Neural progenitor cell (in vitro differentiated cells): ENCODE measurements around the gene CCDC117. TPM values are rescaled to one million over a fixed set of nuclear protein-coding genes. Genes with fewer than 3 reads are reported as not detected.

ENCODE experiments used
- DNase-seq: peaks from one replicate; pipeline ENCODE4 v3.0.0-alpha.2; 2016; ENCODE audit warnings: low spot score
- H2AFZ ChIP-seq: fragments of 200-600 bp; sonication (generic); replicated peaks from 2 replicates; pipeline ENCODE4 v1.6.1; 2016; ENCODE audit warnings: antibody characterized with exemption
- H3F3A ChIP-seq: fragments of 200-600 bp; sonication (generic); 2 replicates; pipeline ENCODE4 v1.6.1; 2016; ENCODE audit warnings: antibody characterized with exemption, low read depth
- H3K27ac ChIP-seq: fragments of 200-600 bp; sonication (generic); 2 replicates; pipeline ENCODE4 v1.5.1; 2016; ENCODE audit warnings: mild to moderate bottlenecking
- H3K27me3 ChIP-seq: fragments of 200-600 bp; sonication (generic); 2 replicates; pipeline ENCODE4 v1.6.1; 2016; ENCODE audit warnings: mild to moderate bottlenecking, moderate library complexity
- H3K36me3 ChIP-seq: fragments of 200-600 bp; sonication (generic); 2 replicates; pipeline ENCODE4 v1.5.1; 2016
- H3K4me1 ChIP-seq: fragments of 200-600 bp; sonication (generic); 2 replicates; pipeline ENCODE4 v1.6.1; 2016; ENCODE audit warnings: mixed run types
- H3K4me2 ChIP-seq: fragments of 200-600 bp; sonication (generic); 2 replicates; pipeline ENCODE4 v1.6.1; 2016
- H3K4me3 ChIP-seq: fragments of 200-600 bp; sonication (generic); 2 replicates; pipeline ENCODE4 v1.5.1; 2016
- H3K79me2 ChIP-seq: fragments of 200-600 bp; sonication (generic); 2 replicates; pipeline ENCODE4 v1.6.1; 2016; ENCODE audit warnings: low read depth
- H3K9ac ChIP-seq: fragments of 200-600 bp; sonication (generic); 2 replicates; pipeline ENCODE4 v1.6.1; 2016
- H3K9me3 ChIP-seq: fragments of 200-600 bp; sonication (generic); 2 replicates; pipeline ENCODE4 v1.5.1; 2016; ENCODE audit warnings: low read depth
- H4K20me1 ChIP-seq: fragments of 200-600 bp; sonication (generic); 2 replicates; pipeline ENCODE4 v1.6.1; 2016; ENCODE audit warnings: low read depth
- H3K27ac Mint-ChIP-seq: 3 replicates; pipeline ENCODE4 v1.8.0; 2021; ENCODE audit warnings: mixed read lengths
- H3K27me3 Mint-ChIP-seq: 2 replicates; pipeline ENCODE4 v1.8.0; 2022; ENCODE audit warnings: low read depth, mild to moderate bottlenecking, inconsistent platforms, moderate library complexity, mixed read lengths; ENCODE audit not compliant: insufficient read depth
- H3K36me3 Mint-ChIP-seq: 3 replicates; pipeline ENCODE4 v1.8.0; 2021; ENCODE audit warnings: mixed read lengths
- H3K4me1 Mint-ChIP-seq: 3 replicates; pipeline ENCODE4 v1.8.0; 2021; ENCODE audit warnings: mixed read lengths
- H3K4me3 Mint-ChIP-seq: 3 replicates; pipeline ENCODE4 v1.8.0; 2021; ENCODE audit warnings: mild to moderate bottlenecking, moderate library complexity, mixed read lengths
- H3K9me3 Mint-ChIP-seq: 3 replicates; pipeline ENCODE4 v1.8.0; 2020; ENCODE audit warnings: mixed read lengths
- EZH2 ChIP-seq: fragments of 200-600 bp; sonication (generic); IDR thresholded peaks from 2 replicates; pipeline ENCODE4 v1.6.1; 2017; ENCODE audit warnings: antibody characterized with exemption, mild to moderate bottlenecking, moderate library complexity
- EZH2phosphoT487 ChIP-seq: fragments of 200-600 bp; sonication (generic); IDR thresholded peaks from 2 replicates; pipeline ENCODE4 v1.6.1; 2017; ENCODE audit warnings: antibody characterized with exemption
- total RNA-seq: library from RNA; depleted of rRNA; stranded (reverse); fragments of >200 nt; gene quantifications from 2 replicates; pipeline ENCODE4 v1.2.3, GENCODE V29; 2015; ENCODE audit warnings: low replicate concordance
- TF ChIP-seq, protein P1 (sequence below): fragments of 200-600 bp; sonication (generic); IDR thresholded peaks from 2 replicates; pipeline ENCODE4 v1.5.1; 2017; ENCODE audit warnings: antibody characterized with exemption, mild to moderate bottlenecking

The CCDC117 gene
- total RNA-seq, 1 donor from 2014 or later = 80.2 TPM

DNA sequence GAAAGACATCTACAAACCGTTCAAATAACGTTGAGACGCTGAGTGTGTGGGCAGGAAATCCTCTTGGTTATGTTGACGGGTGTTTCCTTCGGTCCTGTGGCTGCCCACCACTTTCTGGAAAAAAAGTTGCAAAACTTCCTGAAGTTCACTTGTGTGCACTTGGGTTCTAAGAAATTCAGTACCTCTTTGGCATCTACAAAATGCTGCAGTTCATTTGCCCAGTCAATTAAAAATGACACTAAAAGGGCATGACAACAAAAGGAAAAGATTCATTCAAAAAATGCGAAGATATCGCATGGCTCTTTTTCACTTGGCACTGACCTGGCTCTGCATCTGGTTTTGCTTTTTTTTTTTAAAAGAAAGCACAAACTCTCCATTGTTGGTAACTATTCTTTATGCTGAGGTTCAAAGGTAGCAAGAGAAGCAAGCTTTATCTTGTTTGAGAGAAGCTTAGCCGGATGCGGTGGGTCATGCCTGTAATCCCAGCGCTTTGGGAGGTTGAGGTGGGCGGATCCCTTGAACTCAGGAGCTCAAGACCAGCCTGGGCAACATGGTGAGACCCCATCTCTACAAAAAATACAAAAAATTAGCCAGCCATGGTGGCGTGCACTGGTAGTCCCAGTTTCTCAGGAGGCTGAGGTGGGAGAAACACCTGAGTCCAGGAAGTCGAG, 38.5 kb downstream of the CCDC117 start:
- peaks cover 18% of the 10 kb centered on the region for H3K4me1 Mint-ChIP-seq
- Histone ChIP-seq H3K4me2 (no peak overlapping the region), H3K27ac (no peak overlapping the region), H3K4me3 (no peak overlapping the region), H4K20me1 (no peaks in the 10 kb centered on the region), H3F3A (no peaks in the 10 kb centered on the region), H3K9me3 (no peaks in the 10 kb centered on the region), H3K4me1 (no peaks in the 10 kb centered on the region), H3K36me3 (no peaks in the 10 kb centered on the region), H3K27me3 (no peaks in the 10 kb centered on the region), H2AFZ (no peak overlapping the region), H3K9ac (no peak overlapping the region), H3K79me2 (no peaks in the 10 kb centered on the region)
- no peaks in the 10 kb centered on the region for H3K9me3 Mint-ChIP-seq
- H3K27ac Mint-ChIP-seq = no peak overlapping the region
- H3K27me3 Mint-ChIP-seq = peaks cover 6% of the 10 kb centered on the region
- no peak overlapping the region for H3K4me3 Mint-ChIP-seq
- no peak for DNase-seq
- H3K36me3 Mint-ChIP-seq = peaks cover 4% of the 10 kb centered on the region
- TF ChIP-seq EZH2phosphoT487 = no peak
- TF ChIP-seq, protein P1, sequence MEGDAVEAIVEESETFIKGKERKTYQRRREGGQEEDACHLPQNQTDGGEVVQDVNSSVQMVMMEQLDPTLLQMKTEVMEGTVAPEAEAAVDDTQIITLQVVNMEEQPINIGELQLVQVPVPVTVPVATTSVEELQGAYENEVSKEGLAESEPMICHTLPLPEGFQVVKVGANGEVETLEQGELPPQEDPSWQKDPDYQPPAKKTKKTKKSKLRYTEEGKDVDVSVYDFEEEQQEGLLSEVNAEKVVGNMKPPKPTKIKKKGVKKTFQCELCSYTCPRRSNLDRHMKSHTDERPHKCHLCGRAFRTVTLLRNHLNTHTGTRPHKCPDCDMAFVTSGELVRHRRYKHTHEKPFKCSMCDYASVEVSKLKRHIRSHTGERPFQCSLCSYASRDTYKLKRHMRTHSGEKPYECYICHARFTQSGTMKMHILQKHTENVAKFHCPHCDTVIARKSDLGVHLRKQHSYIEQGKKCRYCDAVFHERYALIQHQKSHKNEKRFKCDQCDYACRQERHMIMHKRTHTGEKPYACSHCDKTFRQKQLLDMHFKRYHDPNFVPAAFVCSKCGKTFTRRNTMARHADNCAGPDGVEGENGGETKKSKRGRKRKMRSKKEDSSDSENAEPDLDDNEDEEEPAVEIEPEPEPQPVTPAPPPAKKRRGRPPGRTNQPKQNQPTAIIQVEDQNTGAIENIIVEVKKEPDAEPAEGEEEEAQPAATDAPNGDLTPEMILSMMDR = no peak
- no peak for TF ChIP-seq EZH2

GRCh38 chr22:28812516-28812915, 40.0 kb downstream of the CCDC117 start:
- no peaks in the 10 kb centered on the region for H3K36me3 ChIP-seq
- H3K9ac ChIP-seq = no peak overlapping the region
- Mint-ChIP-seq H3K4me3 (no peak overlapping the region), H3K4me1 (peaks cover 18% of the 10 kb centered on the region), H3K27me3 (peaks cover 6% of the 10 kb centered on the region), H3K36me3 (peaks cover 4% of the 10 kb centered on the region), H3K9me3 (no peaks in the 10 kb centered on the region), H3K27ac (no peak overlapping the region)
- TF ChIP-seq EZH2phosphoT487 (no peak), EZH2 (no peak)
- TF ChIP-seq, protein P1 = no peak
- no peaks in the 10 kb centered on the region for H3K9me3 ChIP-seq
- no peaks in the 10 kb centered on the region for H3K27me3 ChIP-seq
- H3K27ac ChIP-seq = no peak overlapping the region
- no peak overlapping the region for H2AFZ ChIP-seq
- no peaks in the 10 kb centered on the region for H3K4me1 ChIP-seq
- no peaks in the 10 kb centered on the region for H3K79me2 ChIP-seq
- H3K4me3 ChIP-seq = no peak overlapping the region
- DNase-seq = no peak
- H3F3A ChIP-seq = no peaks in the 10 kb centered on the region
- no peak overlapping the region for H3K4me2 ChIP-seq
- H4K20me1 ChIP-seq = no peaks in the 10 kb centered on the region

DNA sequence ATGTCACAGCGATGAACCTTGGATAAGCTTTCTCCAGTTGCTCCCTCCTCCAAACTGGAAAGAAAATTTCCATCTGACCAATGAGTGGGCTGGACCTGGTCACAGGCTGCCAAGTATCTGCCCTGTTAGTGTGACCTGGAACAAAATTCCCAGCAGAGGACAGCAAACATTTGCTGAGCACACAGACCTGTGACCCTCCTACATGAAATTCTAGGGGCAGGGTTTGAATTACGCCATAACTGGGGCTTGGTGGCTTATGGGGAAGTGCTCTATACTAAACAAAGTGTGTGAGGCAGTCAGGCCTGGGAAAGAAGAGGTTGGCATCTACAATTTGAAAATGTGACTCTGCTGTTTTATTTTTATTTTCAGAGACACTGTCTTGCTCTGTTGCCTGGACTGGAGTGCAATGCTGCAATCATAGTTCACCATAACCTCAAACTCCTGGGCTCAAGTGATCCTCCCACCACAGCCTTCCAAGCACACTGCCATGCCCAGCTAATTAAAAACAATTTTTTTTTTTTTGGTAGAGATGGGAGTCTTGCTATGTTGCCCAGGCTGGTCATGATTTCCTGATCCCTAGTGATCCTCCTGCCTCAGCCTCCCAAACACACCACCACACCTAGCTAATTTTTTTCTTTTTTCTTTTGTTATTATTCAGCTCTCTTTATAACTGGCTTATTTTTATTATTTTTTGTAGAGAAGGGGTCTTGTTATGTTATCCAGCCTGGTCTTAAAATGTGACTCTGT, 41.5 kb downstream of the CCDC117 start:
- Mint-ChIP-seq H3K36me3 (peaks cover 3% of the 10 kb centered on the region), H3K9me3 (no peaks in the 10 kb centered on the region), H3K27ac (no peak overlapping the region), H3K27me3 (peaks cover 2% of the 10 kb centered on the region), H3K4me3 (no peak overlapping the region), H3K4me1 (peaks cover 27% of the 10 kb centered on the region)
- Histone ChIP-seq H3F3A (peaks cover 4% of the 10 kb centered on the region), H3K4me2 (no peak overlapping the region), H3K9ac (no peak overlapping the region), H3K4me3 (no peak overlapping the region), H3K36me3 (no peaks in the 10 kb centered on the region), H3K4me1 (no peaks in the 10 kb centered on the region), H4K20me1 (no peaks in the 10 kb centered on the region), H3K27ac (no peak overlapping the region), H2AFZ (no peak overlapping the region), H3K79me2 (no peaks in the 10 kb centered on the region), H3K27me3 (no peaks in the 10 kb centered on the region), H3K9me3 (no peaks in the 10 kb centered on the region)
- TF ChIP-seq EZH2phosphoT487 = no peak
- TF ChIP-seq EZH2 = no peak
- TF ChIP-seq, protein P1 = no peak
- no peak for DNase-seq
